Measurements from ENCODE around the gene VOPP1. TPM values are rescaled to one million over a fixed set of nuclear protein-coding genes. Genes with fewer than 3 reads are reported as not detected.
"Not testable (repeated sequence)": the region's sequence is repeated elsewhere in the genome, so short reads cannot be mapped to it uniquely, and the experiment has no call there.

The VOPP1 gene
- 10 to 100 TPM; 54.7 to 64.0 (median 56.9) TPM for polyA plus RNA-seq (ENCODE audit: insufficient read length in 3 of 3)
- long read RNA-seq, donor 1, transcript VOPP1-201 (5 exons, 2,962 nt) = major isoform, 12 of 12 reads
- long read RNA-seq, donor 1, partial matches to known transcripts = 0 of 12 reads
- long read RNA-seq, donor 1, other reads (novel, unspliced or antisense) = 0 of 12 reads
- long read RNA-seq, donor 2, transcript VOPP1-201 (5 exons, 2,962 nt) = major isoform, 19 of 19 reads
- long read RNA-seq, donor 2, partial matches to known transcripts = 0 of 19 reads
- long read RNA-seq, donor 2, other reads (novel, unspliced or antisense) = 0 of 19 reads
- long read RNA-seq, donor 3, transcript VOPP1-201 (5 exons, 2,962 nt) = major isoform, 37 of 37 reads
- long read RNA-seq, donor 3, partial matches to known transcripts = 0 of 37 reads
- long read RNA-seq, donor 3, other reads (novel, unspliced or antisense) = 0 of 37 reads
- long read RNA-seq, donor 4, transcript VOPP1-201 (5 exons, 2,962 nt) = major isoform, 11 of 11 reads
- long read RNA-seq, donor 4, partial matches to known transcripts = 0 of 11 reads
- long read RNA-seq, donor 4, other reads (novel, unspliced or antisense) = 0 of 11 reads
- long read RNA-seq, donor 5 = 0 reads
- long read RNA-seq, donor 6, transcript VOPP1-201 (5 exons, 2,962 nt) = major isoform, 27 of 27 reads
- long read RNA-seq, donor 6, partial matches to known transcripts = 0 of 27 reads
- long read RNA-seq, donor 6, other reads (novel, unspliced or antisense) = 0 of 27 reads
- long read RNA-seq, donor 7, transcript VOPP1-201 (5 exons, 2,962 nt) = major isoform, 22 of 22 reads
- long read RNA-seq, donor 7, partial matches to known transcripts = 0 of 22 reads
- long read RNA-seq, donor 7, other reads (novel, unspliced or antisense) = 0 of 22 reads
- long read RNA-seq, donor 8 = 0 reads
- long read RNA-seq, donor 9, transcript VOPP1-201 (5 exons, 2,962 nt) = major isoform, 19 of 19 reads
- long read RNA-seq, donor 9, partial matches to known transcripts = 0 of 19 reads
- long read RNA-seq, donor 9, other reads (novel, unspliced or antisense) = 0 of 19 reads
- long read RNA-seq, donor 10, transcript VOPP1-201 (5 exons, 2,962 nt) = major isoform, 15 of 15 reads
- long read RNA-seq, donor 10, partial matches to known transcripts = 0 of 15 reads
- long read RNA-seq, donor 10, other reads (novel, unspliced or antisense) = 0 of 15 reads
- long read RNA-seq, donor 11, transcript VOPP1-201 (5 exons, 2,962 nt) = major isoform, 13 of 13 reads
- long read RNA-seq, donor 11, partial matches to known transcripts = 0 of 13 reads
- long read RNA-seq, donor 11, other reads (novel, unspliced or antisense) = 0 of 13 reads
- long read RNA-seq, donor 12, transcript VOPP1-201 (5 exons, 2,962 nt) = major isoform, 8 of 8 reads
- long read RNA-seq, donor 12, partial matches to known transcripts = 0 of 8 reads
- long read RNA-seq, donor 12, other reads (novel, unspliced or antisense) = 0 of 8 reads
- long read RNA-seq, donor 13 = 0 reads
- long read RNA-seq, donor 14, transcript VOPP1-201 (5 exons, 2,962 nt) = major isoform, 20 of 20 reads
- long read RNA-seq, donor 14, partial matches to known transcripts = 0 of 20 reads
- long read RNA-seq, donor 14, other reads (novel, unspliced or antisense) = 0 of 20 reads
- long read RNA-seq, donor 15, transcript VOPP1-201 (5 exons, 2,962 nt) = major isoform, 7 of 7 reads
- long read RNA-seq, donor 15, partial matches to known transcripts = 0 of 7 reads
- long read RNA-seq, donor 15, other reads (novel, unspliced or antisense) = 0 of 7 reads
- long read RNA-seq, donor 16, transcript VOPP1-201 (5 exons, 2,962 nt) = major isoform, 66 of 74 reads
- long read RNA-seq, donor 16, partial matches to known transcripts = 6 of 74 reads
- long read RNA-seq, donor 16, other reads (novel, unspliced or antisense) = 0 of 74 reads

- DNase-seq (ENCODE audit: extremely low read depth in 1 of 11, low read depth in 9 of 11, low spot score in 4 of 11) = peak in 7 of 11 donors; percentile 59 to 76 (median 70)
Measured at GRCh38 chr7:55572378-55573233, at the start of gene VOPP1. TSS of gene VOPP1 (minus strand) at chr7:55572502. CDS start at chr7:55572324, 178 bp downstream.

GRCh38 chr7:55618913-55619312 is 46.6 kb upstream of the VOPP1 start:
- no peak for DNase-seq (ENCODE audit: extremely low read depth in 1 of 11, low read depth in 9 of 11, low spot score in 4 of 11)

GRCh38 chr7:55614365-55615064 is 42.2 kb upstream of the VOPP1 start:
- DNase-seq (ENCODE audit: extremely low read depth in 1 of 11, low read depth in 9 of 11, low spot score in 4 of 11) = not testable (repeated sequence)

- DNase-seq (ENCODE audit: extremely low read depth in 1 of 11, low read depth in 9 of 11, low spot score in 4 of 11) = not testable (repeated sequence)
Measured at GRCh38 chr7:55609726-55610125, 37.4 kb upstream of the VOPP1 start.

GRCh38 chr7:55605661-55606060 is 33.4 kb upstream of the VOPP1 start:
- not testable (repeated sequence) for DNase-seq (ENCODE audit: extremely low read depth in 1 of 11, low read depth in 9 of 11, low spot score in 4 of 11)

GRCh38 chr7:55597944-55598499 is 25.7 kb upstream of the VOPP1 start:
- not testable (repeated sequence) for DNase-seq (ENCODE audit: extremely low read depth in 1 of 11, low read depth in 9 of 11, low spot score in 4 of 11)

GRCh38 chr7:55597214-55597739 is 25.0 kb upstream of the VOPP1 start:
- not testable (repeated sequence) for DNase-seq (ENCODE audit: extremely low read depth in 1 of 11, low read depth in 9 of 11, low spot score in 4 of 11)

- DNase-seq (ENCODE audit: extremely low read depth in 1 of 11, low read depth in 9 of 11, low spot score in 4 of 11) = no peak
Measured at GRCh38 chr7:55595511-55595910, 23.2 kb upstream of the VOPP1 start.

- DNase-seq (ENCODE audit: extremely low read depth in 1 of 11, low read depth in 9 of 11, low spot score in 4 of 11) = no peak
Measured at GRCh38 chr7:55594870-55595269, 22.6 kb upstream of the VOPP1 start.

- DNase-seq (ENCODE audit: extremely low read depth in 1 of 11, low read depth in 9 of 11, low spot score in 4 of 11) = no peak
Measured at GRCh38 chr7:55594414-55594813, 22.1 kb upstream of the VOPP1 start.

- DNase-seq (ENCODE audit: extremely low read depth in 1 of 11, low read depth in 9 of 11, low spot score in 4 of 11) = no peak
Measured at GRCh38 chr7:55593515-55594318, 21.4 kb upstream of the VOPP1 start.

GRCh38 chr7:55593172-55593514 is 20.8 kb upstream of the VOPP1 start:
- DNase-seq (ENCODE audit: extremely low read depth in 1 of 11, low read depth in 9 of 11, low spot score in 4 of 11) = no peak

GRCh38 chr7:55592492-55592891 is 20.2 kb upstream of the VOPP1 start:
- DNase-seq (ENCODE audit: extremely low read depth in 1 of 11, low read depth in 9 of 11, low spot score in 4 of 11) = no peak

GRCh38 chr7:55591282-55591931 is 19.1 kb upstream of the VOPP1 start:
- DNase-seq (ENCODE audit: extremely low read depth in 1 of 11, low read depth in 9 of 11, low spot score in 4 of 11) = no peak
